GM23338 (cell line): ENCODE measurements around the gene NLK. TPM values are rescaled to one million over a fixed set of nuclear protein-coding genes. Genes with fewer than 3 reads are reported as not detected.
"Not testable (repeated sequence)": the region's sequence is repeated elsewhere in the genome, so short reads cannot be mapped to it uniquely, and the experiment has no call there.

Source experiments
- ATAC-seq: fragments of 200-7000 bp; cut with Tn5 transposase; 3 replicates; pipeline ENCODE4 v1.9.1; 2020
- DNase-seq: peaks from one replicate; pipeline ENCODE4 v3.0.0-alpha.2; 2015; ENCODE audit warnings: low spot score
- H2AFZ ChIP-seq: fragments of 200-600 bp; sonication (generic); 2 replicates; pipeline ENCODE4 v1.8.0; 2016; ENCODE audit warnings: antibody characterized with exemption, mild to moderate bottlenecking, moderate library complexity
- H3F3A ChIP-seq: fragments of 200-600 bp; sonication (generic); replicated peaks from 2 replicates; pipeline ENCODE4 v1.8.0; 2017; ENCODE audit warnings: antibody characterized with exemption, mixed run types, low read depth
- H3K27ac ChIP-seq: fragments of 200-600 bp; sonication (generic); 2 replicates; pipeline ENCODE4 v1.6.1; 2016; ENCODE audit warnings: low read depth
- H3K27me3 ChIP-seq: fragments of 200-600 bp; sonication (generic); 2 replicates; pipeline ENCODE4 v1.8.0; 2016; ENCODE audit warnings: mild to moderate bottlenecking, mixed run types, moderate library complexity; ENCODE audit not compliant: insufficient read depth
- H3K36me3 ChIP-seq: fragments of 200-600 bp; sonication (generic); 2 replicates; pipeline ENCODE4 v1.8.0; 2016; ENCODE audit warnings: mild to moderate bottlenecking; ENCODE audit not compliant: insufficient read depth
- H3K4me1 ChIP-seq: fragments of 200-600 bp; sonication (generic); 2 replicates; pipeline ENCODE4 v1.8.0; 2016; ENCODE audit warnings: mild to moderate bottlenecking, moderate library complexity; ENCODE audit not compliant: insufficient read depth
- H3K4me2 ChIP-seq: fragments of 200-600 bp; sonication (generic); 2 replicates; pipeline ENCODE4 v1.7.1; 2017; ENCODE audit warnings: mixed run types
- H3K4me3 ChIP-seq: fragments of 200-600 bp; sonication (generic); 2 replicates; pipeline ENCODE4 v1.6.1; 2016; ENCODE audit warnings: mixed run types
- H3K79me2 ChIP-seq: fragments of 200-600 bp; sonication (generic); replicated peaks from 2 replicates; pipeline ENCODE4 v1.8.0; 2017; ENCODE audit warnings: mild to moderate bottlenecking; ENCODE audit not compliant: insufficient read depth
- H3K9me2 ChIP-seq: fragments of 200-600 bp; sonication (generic); 2 replicates; pipeline ENCODE4 v1.8.0; 2017; ENCODE audit not compliant: insufficient read depth
- H4K20me1 ChIP-seq: fragments of 200-600 bp; sonication (generic); replicated peaks from 2 replicates; pipeline ENCODE4 v1.8.0; 2017; ENCODE audit warnings: mild to moderate bottlenecking; ENCODE audit not compliant: insufficient read depth
- H3K27ac Mint-ChIP-seq: 2 replicates; pipeline ENCODE4 v1.8.0; 2020; ENCODE audit warnings: inconsistent platforms, mild to moderate bottlenecking, moderate library complexity, mixed read lengths
- H3K27me3 Mint-ChIP-seq: 3 replicates; pipeline ENCODE4 v1.8.0; 2022; ENCODE audit warnings: low read depth, mild to moderate bottlenecking, moderate library complexity, mixed read lengths, inconsistent platforms; ENCODE audit not compliant: insufficient read depth, poor library complexity
- H3K36me3 Mint-ChIP-seq: 3 replicates; pipeline ENCODE4 v1.8.0; 2021; ENCODE audit warnings: low read depth, mild to moderate bottlenecking, inconsistent platforms, moderate library complexity, mixed read lengths
- H3K4me1 Mint-ChIP-seq: 3 replicates; pipeline ENCODE4 v1.8.0; 2020; ENCODE audit warnings: mild to moderate bottlenecking, inconsistent platforms, mixed read lengths
- H3K4me3 Mint-ChIP-seq: 3 replicates; pipeline ENCODE4 v1.8.0; 2021; ENCODE audit warnings: moderate library complexity, mild to moderate bottlenecking, inconsistent platforms, mixed read lengths
- H3K9me3 Mint-ChIP-seq: 3 replicates; pipeline ENCODE4 v1.8.0; 2020; ENCODE audit warnings: moderate library complexity, mild to moderate bottlenecking, inconsistent platforms, mixed read lengths
- CTCF ChIP-seq, 2 experiments: fragments of 200-600 bp in 1 of 2; sonication (generic) in 1 of 2; conservative IDR thresholded peaks; 2 replicates each; pipeline versions ENCODE4 v1.5.1 to v1.6.1; 2016 to 2017; ENCODE audit warnings: antibody characterized with exemption in 2 of 2, low read depth in 2 of 2, mild to moderate bottlenecking in 2 of 2, moderate library complexity in 1 of 2
- polyA plus RNA-seq: library from polyadenylated mRNA; unstranded; fragments of >200 nt; fragmentation: Nextera tagmentation; extraction: Ambion mirVana; gene quantifications from 2 replicates; pipeline ENCODE4 v1.2.1, GENCODE V29; 2016
- total RNA-seq: library from RNA; depleted of rRNA; stranded (reverse); fragments of >200 nt; shearing (Covaris generic); gene quantifications from 2 replicates; pipeline ENCODE4 v1.2.3, GENCODE V29; 2014

Gene NLK
- total and polyA plus RNA-seq, 2 experiments from 2014 or later = 34.7 to 78.5 TPM

DNA sequence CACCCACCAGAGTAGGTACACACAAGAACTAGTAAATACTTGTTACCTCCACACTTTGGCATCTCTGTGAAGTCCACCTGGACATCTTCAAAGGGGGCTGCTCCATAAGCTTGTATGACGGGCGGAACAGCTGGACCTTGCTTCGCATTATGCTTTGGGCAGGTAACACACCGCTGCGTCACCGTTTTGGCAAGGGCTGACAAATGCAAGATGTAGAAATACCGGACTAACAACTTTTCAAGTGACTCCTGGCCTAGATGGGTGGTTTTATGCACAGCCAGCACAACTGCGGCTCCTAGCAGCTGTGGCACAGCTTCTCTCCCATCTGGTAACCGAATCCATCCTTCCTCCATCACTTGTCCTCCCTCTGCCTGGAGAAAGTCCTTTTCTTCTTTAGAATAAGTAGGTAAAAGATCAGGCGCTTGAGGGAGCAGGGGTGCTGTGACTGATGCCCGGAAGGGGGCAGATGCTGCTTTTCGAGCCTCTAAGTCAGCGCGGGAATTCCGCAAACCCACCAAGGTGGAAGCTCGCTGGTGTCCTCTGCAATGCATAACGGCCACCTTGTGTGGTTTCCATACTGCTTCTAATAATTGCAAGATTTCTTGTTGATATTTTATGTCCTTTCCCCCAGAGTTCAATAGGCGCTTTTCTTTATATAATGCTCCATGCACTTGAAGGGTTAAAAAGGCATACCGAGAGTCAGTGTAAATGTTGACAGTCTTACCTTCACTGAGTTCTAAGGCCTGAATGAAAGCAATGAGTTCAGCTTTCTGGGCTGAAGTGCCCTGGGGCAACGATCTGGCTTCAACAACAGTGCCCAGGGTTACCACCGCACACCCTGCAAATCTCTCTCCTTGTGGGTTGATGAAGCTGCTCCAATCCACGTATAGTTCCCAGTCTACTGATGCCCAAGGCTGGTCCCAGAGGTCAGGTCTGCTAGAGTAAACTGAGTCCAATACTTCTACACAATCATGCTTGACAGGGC is 191.7 kb downstream of the NLK start:
- H3K36me3 ChIP-seq, ATAC-seq, H2AFZ ChIP-seq, H3K9me3 Mint-ChIP-seq, H3K4me3 Mint-ChIP-seq, H3K27ac Mint-ChIP-seq, H3F3A ChIP-seq, H3K27me3 ChIP-seq, H3K4me1 ChIP-seq, H3K27ac ChIP-seq, H3K79me2 ChIP-seq, H3K9me2 ChIP-seq, H3K36me3 Mint-ChIP-seq, H4K20me1 ChIP-seq, H3K4me3 ChIP-seq: not testable (repeated sequence)
- peak; percentile 27 to 35; a peak in 3 of 4 replicates for TF ChIP-seq CTCF (conservative IDR thresholded peaks at IDR 0.05; ENCODE audit: low read depth in 2 of 2)
- H3K4me2 ChIP-seq = peak overlapping the region; percentile 20; the same call in 1 of the 2 replicates
- Mint-ChIP-seq H3K27me3 (peaks cover 14% of the 10 kb centered on the region), H3K4me1 (peaks cover 47% of the 10 kb centered on the region)
- DNase-seq = peak; percentile 63

DNA sequence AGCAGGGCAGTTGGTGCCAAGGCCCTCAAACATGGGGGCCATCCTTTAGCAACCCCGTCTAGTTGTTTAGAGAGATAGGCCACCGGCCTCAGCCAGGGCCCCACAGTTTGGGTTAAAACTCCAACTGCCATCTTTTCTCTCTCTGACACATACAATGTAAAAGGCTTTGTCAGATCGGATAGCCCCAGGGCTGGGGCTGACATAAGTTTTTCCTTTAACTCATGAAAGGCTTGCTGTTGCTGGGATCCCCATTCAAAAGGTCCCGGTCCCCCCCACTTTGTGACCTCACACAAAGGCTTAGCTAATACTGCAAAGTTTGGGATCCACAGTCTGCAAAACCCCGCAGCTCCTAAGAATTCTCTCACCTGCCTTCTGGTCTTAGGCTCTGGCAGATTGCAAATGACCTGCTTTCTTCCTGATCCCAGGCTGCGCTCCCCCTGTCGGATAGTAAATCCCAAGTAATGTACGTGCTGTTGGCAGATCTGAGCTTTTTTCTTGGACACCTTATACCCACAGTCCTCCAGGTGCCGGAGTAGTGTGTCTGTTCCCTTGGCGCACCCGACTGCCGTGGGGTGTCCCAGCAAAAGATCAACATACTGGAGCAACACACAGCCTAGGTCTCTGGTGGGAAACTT is 192.7 kb downstream of the NLK start:
- H3K36me3 Mint-ChIP-seq, H3K79me2 ChIP-seq, H3K4me3 Mint-ChIP-seq, H4K20me1 ChIP-seq, H3F3A ChIP-seq, H3K4me2 ChIP-seq, H3K4me3 ChIP-seq, H3K9me2 ChIP-seq, H2AFZ ChIP-seq, H3K27me3 ChIP-seq, DNase-seq, ATAC-seq, H3K27ac ChIP-seq, H3K4me1 ChIP-seq, H3K9me3 Mint-ChIP-seq, H3K36me3 ChIP-seq, H3K27ac Mint-ChIP-seq: not testable (repeated sequence)
- TF ChIP-seq CTCF (conservative IDR thresholded peaks at IDR 0.05; ENCODE audit: low read depth in 2 of 2) = peak in 1 of 2 experiments; percentile 17; a peak in 1 of 4 replicates
- Mint-ChIP-seq H3K4me1 (peaks cover 44% of the 10 kb centered on the region), H3K27me3 (peaks cover 11% of the 10 kb centered on the region)

DNA sequence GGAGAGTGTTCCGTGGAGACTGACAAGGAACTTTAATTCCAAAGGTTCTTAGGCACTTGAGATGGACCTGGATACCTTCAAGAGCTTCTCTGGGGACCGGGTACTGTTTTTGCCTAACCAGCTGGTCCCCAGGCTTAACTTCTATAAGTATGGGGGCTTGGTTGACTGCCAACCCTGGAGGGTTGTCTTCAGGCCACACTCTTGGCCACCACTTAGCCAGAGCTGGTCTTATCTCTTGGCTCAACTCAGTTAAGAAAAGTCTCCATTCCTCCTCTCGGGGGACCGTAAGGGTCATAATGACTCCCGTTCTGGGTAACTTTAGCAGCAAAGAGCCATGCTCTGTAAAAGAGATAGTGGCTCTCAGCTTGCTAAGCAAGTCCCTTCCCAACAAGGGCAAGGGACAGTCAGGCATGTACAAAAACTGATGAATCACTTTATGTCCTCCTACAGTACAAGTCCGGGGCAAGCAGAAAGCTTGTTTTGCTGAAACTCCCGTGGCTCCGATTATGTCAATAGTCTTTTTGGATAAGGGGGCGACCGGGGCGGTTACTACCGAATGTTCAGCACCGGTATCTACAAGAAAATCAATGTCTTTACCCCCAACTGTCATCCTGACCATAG is 193.7 kb downstream of the NLK start:
- H3K9me2 ChIP-seq, H3K4me3 Mint-ChIP-seq, H3F3A ChIP-seq, H3K36me3 ChIP-seq, DNase-seq, H3K27ac ChIP-seq, H3K4me3 ChIP-seq, H3K27ac Mint-ChIP-seq, H3K36me3 Mint-ChIP-seq, H3K27me3 Mint-ChIP-seq, ATAC-seq, H2AFZ ChIP-seq, H4K20me1 ChIP-seq, H3K27me3 ChIP-seq, H3K4me2 ChIP-seq, H3K79me2 ChIP-seq, H3K4me1 ChIP-seq, H3K9me3 Mint-ChIP-seq: not testable (repeated sequence)
- peaks cover 36% of the 10 kb centered on the region for H3K4me1 Mint-ChIP-seq

GRCh38 chr17:28238547-28239270 is 196.2 kb downstream of the NLK start:
- not testable (repeated sequence) for H3K9me2 ChIP-seq, H3K36me3 ChIP-seq, H3K27ac Mint-ChIP-seq, H3F3A ChIP-seq, H3K4me3 Mint-ChIP-seq, DNase-seq, H3K9me3 Mint-ChIP-seq, H3K36me3 Mint-ChIP-seq, H3K27ac ChIP-seq, H3K27me3 ChIP-seq, H4K20me1 ChIP-seq, H3K4me3 ChIP-seq, H3K4me2 ChIP-seq, H3K79me2 ChIP-seq, H3K4me1 ChIP-seq, ATAC-seq
- peaks cover 10% of the 10 kb centered on the region for H3K27me3 Mint-ChIP-seq
- H2AFZ ChIP-seq = peak overlapping the region; percentile 90
- peaks cover 27% of the 10 kb centered on the region for H3K4me1 Mint-ChIP-seq
